Caco-2 (cell line): ENCODE data around the gene EVL. TPM values are rescaled to one million over a fixed set of nuclear protein-coding genes. Genes with fewer than 3 reads are reported as not detected.
A peak's percentile ranks its signal among the peaks of the same experiment; 100 is the strongest.

Experiments used
- BruUV-seq: library from RNA; stranded (reverse); fragments of 400-500 nt; replicated peaks from 2 replicates; lab custom pipeline; 2021; lab: Mats Ljungman, UMichigan
- CTCF ChIA-PET: fragments of 300-600 bp; sonication (Branson Sonifier 250); formaldehyde crosslinking; loops from one replicate; lab custom pipeline; 2022; ENCODE audit warnings: antibody characterized with exemption; lab: Charles Lee
- POLR2A ChIA-PET: fragments of 300-600 bp; sonication (Branson Sonifier 250); formaldehyde crosslinking; loops from one replicate; lab custom pipeline; 2022; ENCODE audit warnings: antibody characterized with exemption; lab: Charles Lee
- DNase-seq, 2 experiments: peaks; one replicate each; pipeline versions ENCODE4 v3.0.0 to v3.0.0-alpha.2; 2020 to 2022
- H3K27me3 ChIP-seq: replicated peaks from 2 replicates; pipeline ENCODE4 v1.6.0; 2011; ENCODE audit warnings: low read length; ENCODE audit not compliant: control insufficient read depth, insufficient read depth
- H3K36me3 ChIP-seq: 2 replicates; pipeline ENCODE4 v1.5.1; 2011; ENCODE audit warnings: low read length; ENCODE audit not compliant: control insufficient read depth, insufficient read depth
- H3K4me1 ChIP-seq: fragments of 250-450 bp; sonication (Bioruptor Pico); 2 replicates; pipeline ENCODE4 v1.5.1; 2020; ENCODE audit warnings: mild to moderate bottlenecking
- H3K4me3 ChIP-seq: 2 replicates; pipeline ENCODE4 v1.5.1; 2011; ENCODE audit warnings: low read depth, mild to moderate bottlenecking, control low read depth, low read length
- H3K9me3 ChIP-seq: fragments of 250-450 bp; sonication (Bioruptor Pico); 2 replicates; pipeline ENCODE4 v1.5.1; 2020; ENCODE audit warnings: mild to moderate bottlenecking, moderate library complexity
- H3K27ac Mint-ChIP-seq: one replicate; pipeline ENCODE4 v1.8.0; 2022; ENCODE audit warnings: mixed read lengths; ENCODE audit not compliant: unreplicated experiment
- H3K27me3 Mint-ChIP-seq: one replicate; pipeline ENCODE4 v1.8.0; 2022; ENCODE audit warnings: mixed read lengths; ENCODE audit not compliant: insufficient read depth, unreplicated experiment
- H3K36me3 Mint-ChIP-seq: one replicate; pipeline ENCODE4 v1.8.0; 2022; ENCODE audit warnings: mild to moderate bottlenecking, mixed read lengths; ENCODE audit not compliant: insufficient read depth, unreplicated experiment
- H3K4me1 Mint-ChIP-seq: one replicate; pipeline ENCODE4 v1.8.0; 2022; ENCODE audit warnings: low read depth, mixed read lengths; ENCODE audit not compliant: unreplicated experiment
- H3K4me3 Mint-ChIP-seq: one replicate; pipeline ENCODE4 v1.8.0; 2022; ENCODE audit warnings: mild to moderate bottlenecking, moderate library complexity, mixed read lengths; ENCODE audit not compliant: unreplicated experiment
- H3K9me3 Mint-ChIP-seq: one replicate; pipeline ENCODE4 v1.8.0; 2022; ENCODE audit warnings: mixed read lengths; ENCODE audit not compliant: unreplicated experiment
- intact Hi-C: fragments of 100-400 bp; cut with micrococcal nuclease; formaldehyde crosslinking; loops from one replicate; pipeline ENCODE4 v1.10.0; 2022; ENCODE audit not compliant: unreplicated experiment
- microRNA-seq: library from miRNA; unstranded; fragments of <30 nt; microRNA quantifications from one replicate; pipeline ENCODE4 v1.2.0, GENCODE V29; 2022
- total RNA-seq: library from RNA; stranded (reverse); gene quantifications from 2 replicates; pipeline ENCODE4 v1.2.3, GENCODE V29; 2022
- TF ChIP-seq, protein P1 (sequence below), 2 experiments: fragments of 200-600 bp in 1 of 2; IDR thresholded peaks; 1 replicate in 1 of 2; 2 replicates in 1 of 2; pipeline versions ENCODE4 v1.5.1 to v1.8.0; 2011 to 2022; ENCODE audit warnings: antibody characterized with exemption in 1 of 2, control low read depth in 1 of 2, inconsistent platforms in 1 of 2, low read depth in 1 of 2, low read length in 1 of 2, mild to moderate bottlenecking in 1 of 2, moderate library complexity in 1 of 2; ENCODE audit not compliant: insufficient read depth in 1 of 2, severe bottlenecking in 1 of 2, unreplicated experiment in 1 of 2

Gene EVL
- total RNA-seq, 1 experiment from 2014 or later = 14.2 TPM

DNA sequence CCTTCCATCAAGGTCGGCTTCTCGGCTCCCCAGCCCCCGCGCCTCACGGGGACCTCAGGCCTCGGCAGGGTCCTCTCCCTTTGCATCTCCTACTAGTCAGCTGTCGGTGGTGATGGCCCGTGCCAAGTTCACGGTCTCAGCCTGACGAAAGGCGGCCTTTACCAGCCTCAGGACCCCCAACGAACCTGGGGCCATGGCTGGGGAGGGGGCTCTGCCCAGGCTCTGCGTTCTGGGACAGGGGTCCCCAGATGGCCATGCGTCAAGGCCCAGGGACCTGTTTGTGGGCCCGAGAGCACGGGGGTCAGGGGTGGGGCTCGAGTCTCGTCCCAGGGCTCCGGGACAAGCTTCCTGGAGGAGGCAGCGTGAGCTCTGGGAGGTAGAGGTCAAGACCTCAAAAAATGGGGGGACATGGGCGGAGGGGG, 127.0 kb downstream of the EVL start:
- TF ChIP-seq, protein P1, sequence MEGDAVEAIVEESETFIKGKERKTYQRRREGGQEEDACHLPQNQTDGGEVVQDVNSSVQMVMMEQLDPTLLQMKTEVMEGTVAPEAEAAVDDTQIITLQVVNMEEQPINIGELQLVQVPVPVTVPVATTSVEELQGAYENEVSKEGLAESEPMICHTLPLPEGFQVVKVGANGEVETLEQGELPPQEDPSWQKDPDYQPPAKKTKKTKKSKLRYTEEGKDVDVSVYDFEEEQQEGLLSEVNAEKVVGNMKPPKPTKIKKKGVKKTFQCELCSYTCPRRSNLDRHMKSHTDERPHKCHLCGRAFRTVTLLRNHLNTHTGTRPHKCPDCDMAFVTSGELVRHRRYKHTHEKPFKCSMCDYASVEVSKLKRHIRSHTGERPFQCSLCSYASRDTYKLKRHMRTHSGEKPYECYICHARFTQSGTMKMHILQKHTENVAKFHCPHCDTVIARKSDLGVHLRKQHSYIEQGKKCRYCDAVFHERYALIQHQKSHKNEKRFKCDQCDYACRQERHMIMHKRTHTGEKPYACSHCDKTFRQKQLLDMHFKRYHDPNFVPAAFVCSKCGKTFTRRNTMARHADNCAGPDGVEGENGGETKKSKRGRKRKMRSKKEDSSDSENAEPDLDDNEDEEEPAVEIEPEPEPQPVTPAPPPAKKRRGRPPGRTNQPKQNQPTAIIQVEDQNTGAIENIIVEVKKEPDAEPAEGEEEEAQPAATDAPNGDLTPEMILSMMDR (IDR thresholded peaks at IDR 0.05; ENCODE audit: insufficient read depth in 1 of 2, low read depth in 1 of 2, low read length in 1 of 2, severe bottlenecking in 1 of 2, unreplicated experiment in 1 of 2) = no peak
- no peaks in the 10 kb centered on the region for H3K9me3 ChIP-seq
- POLR2A ChIA-PET = interaction anchor here (0.6 to 1.6 kb wide), 6 partner anchors 12 to 711 kb away, joined by 4 to 11 read pairs (median 6); partner anchors contain the start of genes CCNK and SETD3
- peak overlapping the region; percentile 36 for H3K4me3 ChIP-seq
- no peaks in the 10 kb centered on the region for H3K27me3 Mint-ChIP-seq
- no peaks in the 10 kb centered on the region for H3K36me3 Mint-ChIP-seq
- H3K4me1 Mint-ChIP-seq = peaks cover 6% of the 10 kb centered on the region
- H3K27me3 ChIP-seq = no peaks in the 10 kb centered on the region
- BruUV-seq = TSS peak; percentile 71
- H3K4me3 Mint-ChIP-seq = peak overlapping the region; percentile 71
- no peaks in the 10 kb centered on the region for H3K36me3 ChIP-seq
- DNase-seq = peak in 1 of 2 experiments; percentile 20
- no peaks in the 10 kb centered on the region for H3K9me3 Mint-ChIP-seq
- CTCF ChIA-PET = interaction anchor here (0.6 to 2.2 kb wide), 20 partner anchors 12 to 293 kb away, joined by 3 to 27 read pairs (median 7); partner anchors contain the start of gene DEGS2
- peak overlapping the region; percentile 86 for H3K27ac Mint-ChIP-seq
- intact Hi-C loops = loop anchor here (1.0 to 5.0 kb wide), 6 partner anchors 23 to 185 kb away; partner anchors contain the start of gene WDR25
- H3K4me1 ChIP-seq = peaks cover 10% of the 10 kb centered on the region

DNA sequence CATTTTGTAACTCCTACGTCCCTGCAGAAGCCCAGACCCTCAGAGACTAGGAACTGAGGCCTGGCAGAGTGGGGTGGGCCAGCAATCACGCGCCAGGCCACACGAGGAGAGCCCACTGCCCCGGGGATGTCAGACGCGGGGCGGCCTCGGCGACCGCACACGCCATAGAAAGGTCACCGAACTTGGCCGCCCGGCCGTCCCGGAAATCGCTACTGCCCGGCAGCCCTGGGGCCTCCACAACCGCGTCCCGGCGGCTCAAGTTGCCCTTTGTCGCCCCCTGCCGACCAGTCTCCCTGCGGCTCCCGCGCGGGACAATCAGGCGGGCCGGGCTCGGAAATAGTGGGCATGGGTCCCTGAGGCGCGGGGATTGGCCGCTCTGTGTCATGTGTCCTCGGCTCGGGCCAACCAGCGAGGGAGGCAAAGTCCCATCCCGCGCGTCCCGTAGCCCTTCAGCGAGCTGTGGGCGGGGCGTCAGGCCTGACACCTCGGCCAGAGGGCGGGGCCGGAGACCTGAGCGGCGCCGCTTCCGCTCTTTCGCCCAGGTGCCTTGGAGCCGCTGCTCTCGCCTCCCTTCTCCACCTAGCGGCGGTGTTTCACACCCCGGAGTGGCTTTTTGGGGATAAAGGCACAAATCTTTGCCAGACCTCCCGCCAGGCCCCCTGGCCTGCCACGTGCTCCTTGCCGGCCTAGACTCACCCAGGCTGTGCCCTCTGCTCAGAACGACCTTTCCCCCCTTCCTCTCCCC, 127.6 kb downstream of the EVL start:
- Mint-ChIP-seq H3K27ac (peak overlapping the region; percentile 86), H3K4me1 (peaks cover 6% of the 10 kb centered on the region), H3K27me3 (no peaks in the 10 kb centered on the region), H3K36me3 (no peaks in the 10 kb centered on the region), H3K9me3 (no peaks in the 10 kb centered on the region), H3K4me3 (peak overlapping the region; percentile 71)
- ChIA-PET CTCF (interaction anchor here (0.5 to 2.2 kb wide), 30 partner anchors 9 to 293 kb away, joined by 3 to 27 read pairs (median 4); partner anchors contain the start of gene DEGS2), POLR2A (interaction anchor here (0.6 to 1.6 kb wide), 8 partner anchors 12 to 712 kb away, joined by 3 to 11 read pairs (median 6); partner anchors contain the start of genes CCNK and SETD3)
- Histone ChIP-seq H3K36me3 (no peaks in the 10 kb centered on the region), H3K4me1 (peaks cover 10% of the 10 kb centered on the region), H3K27me3 (no peaks in the 10 kb centered on the region), H3K4me3 (peak overlapping the region; percentile 36), H3K9me3 (no peaks in the 10 kb centered on the region)
- intact Hi-C loops = loop anchor here (1.0 to 5.0 kb wide), 9 partner anchors 22 to 211 kb away; partner anchors contain the start of gene WDR25
- no TSS peak for BruUV-seq
- TF ChIP-seq, protein P1 (IDR thresholded peaks at IDR 0.05; ENCODE audit: insufficient read depth in 1 of 2, low read depth in 1 of 2, low read length in 1 of 2, severe bottlenecking in 1 of 2, unreplicated experiment in 1 of 2) = peak; percentile 72 to 82
- DNase-seq = peak; percentile 99

Small RNAs within 50 kb of the gene (microRNA-seq; reads per million reads assigned to microRNA genes)
- gene MIR151B = 12.1 reads per million, percentile 52 among the genes with 10 or more reads in this experiment
- gene MIR342 = 422 reads per million, percentile 80 among the genes with 10 or more reads in this experiment

Other genes with a start within 250 kb of the EVL start
- gene DEGS2, start 94.2 kb downstream of the EVL start, total RNA-seq = 3.8 and 5.1 TPM in 2 replicates
- 91.0 and 94.1 TPM in 2 replicates for gene YY1, start 173.7 kb downstream of the EVL start, total RNA-seq
- gene SLC25A29, start 241.0 kb downstream of the EVL start, total RNA-seq = 28.5 and 29.9 TPM in 2 replicates